Right lung (tissue), 10 donors: ENCODE data around the gene LASP1. TPM values are rescaled to one million over a fixed set of nuclear protein-coding genes. Genes with fewer than 3 reads are reported as not detected.
"Not testable (repeated sequence)": the region's sequence is repeated elsewhere in the genome, so short reads cannot be mapped to it uniquely, and the experiment has no call there.

ENCODE experiments used
- DNase-seq, 2 donors: peaks; one replicate each; pipeline ENCODE4 v3.0.0-alpha.2; 2013
- long read RNA-seq, 8 donors: transcript quantifications; one replicate each; lab custom pipeline, GENCODE V29; 2026
- polyA plus RNA-seq, 5 donors: library from polyadenylated mRNA; unstranded; fragments of 120-200 nt; gene quantifications; one replicate each; pipeline versions ENCODE4 v1.2.1 to v1.2.3, GENCODE V29; 2013; ENCODE audit warnings: inconsistent platforms in 1 of 5, low replicate concordance in 1 of 5; ENCODE audit not compliant: insufficient read length in 5 of 5, insufficient read depth in 1 of 5

The LASP1 gene
- 100 to 1,000 TPM; 132 to 164 (median 144) TPM for polyA plus RNA-seq
- long read RNA-seq, donor 1, full-length matches to known transcripts = 68 of 87 reads
- long read RNA-seq, donor 1, partial matches to known transcripts = 19 of 87 reads
- long read RNA-seq, donor 1, other reads (novel, unspliced or antisense) = 0 of 87 reads
- long read RNA-seq, donor 2, full-length matches to known transcripts = 27 of 37 reads
- long read RNA-seq, donor 2, partial matches to known transcripts = 10 of 37 reads
- long read RNA-seq, donor 2, other reads (novel, unspliced or antisense) = 0 of 37 reads
- long read RNA-seq, donor 3, full-length matches to known transcripts = 35 of 183 reads
- long read RNA-seq, donor 3, partial matches to known transcripts = 148 of 183 reads
- long read RNA-seq, donor 3, other reads (novel, unspliced or antisense) = 0 of 183 reads
- long read RNA-seq, donor 4, full-length matches to known transcripts = 39 of 52 reads
- long read RNA-seq, donor 4, partial matches to known transcripts = 13 of 52 reads
- long read RNA-seq, donor 4, other reads (novel, unspliced or antisense) = 0 of 52 reads
- long read RNA-seq, donor 5, full-length matches to known transcripts = 60 of 117 reads
- long read RNA-seq, donor 5, partial matches to known transcripts = 57 of 117 reads
- long read RNA-seq, donor 5, other reads (novel, unspliced or antisense) = 0 of 117 reads
- long read RNA-seq, donor 6, full-length matches to known transcripts = 68 of 81 reads
- long read RNA-seq, donor 6, partial matches to known transcripts = 13 of 81 reads
- long read RNA-seq, donor 6, other reads (novel, unspliced or antisense) = 0 of 81 reads
- long read RNA-seq, donor 7, full-length matches to known transcripts = 27 of 27 reads
- long read RNA-seq, donor 7, partial matches to known transcripts = 0 of 27 reads
- long read RNA-seq, donor 7, other reads (novel, unspliced or antisense) = 0 of 27 reads
- long read RNA-seq, donor 8, full-length matches to known transcripts = 15 of 25 reads
- long read RNA-seq, donor 8, partial matches to known transcripts = 10 of 25 reads
- long read RNA-seq, donor 8, other reads (novel, unspliced or antisense) = 0 of 25 reads

GRCh38 chr17:38869526-38870258 lies at the start of gene LASP1:
TSS of gene LASP1 (plus strand) at chr17:38870058. CDS start at chr17:38870190, 132 bp downstream.
- DNase-seq = peak; percentile 93 to 94

- peak; percentile 99 for DNase-seq
These were observed 44.7 kb upstream of the LASP1 start, which contains the start of gene CWC25 for GRCh38 chr17:38824899-38825761. TSS of gene CWC25 (minus strand) at chr17:38825321. CDS start at chr17:38825183, 138 bp downstream.

- no peak for DNase-seq
These were observed 44.1 kb upstream of the LASP1 start for GRCh38 chr17:38825762-38826247.

GRCh38 chr17:38844261-38844757 lies 25.5 kb upstream of the LASP1 start:
- no peak for DNase-seq

GRCh38 chr17:38848557-38848891 lies 21.3 kb upstream of the LASP1 start:
- no peak for DNase-seq

GRCh38 chr17:38848939-38849605 lies 20.8 kb upstream of the LASP1 start:
- no peak for DNase-seq

- no peak for DNase-seq
These were observed 19.5 kb upstream of the LASP1 start for GRCh38 chr17:38850374-38850773.

- DNase-seq = no peak
These were observed 18.4 kb upstream of the LASP1 start for GRCh38 chr17:38851434-38851833.

GRCh38 chr17:38852771-38853291 lies 17.0 kb upstream of the LASP1 start:
- no peak for DNase-seq

- DNase-seq = peak; percentile 97 to 98
These were observed 16.3 kb upstream of the LASP1 start, which contains the start of gene RPL23 for GRCh38 chr17:38853292-38854219. TSS of gene RPL23 (minus strand) at chr17:38853721. CDS start at chr17:38853710, 11 bp downstream.

GRCh38 chr17:38855101-38855714 lies 14.7 kb upstream of the LASP1 start:
- DNase-seq = not testable (repeated sequence)

- no peak for DNase-seq
These were observed 12.6 kb upstream of the LASP1 start for GRCh38 chr17:38857271-38857670.

- DNase-seq = no peak
These were observed 8.4 kb upstream of the LASP1 start for GRCh38 chr17:38861399-38861843.

- DNase-seq = no peak
These were observed 5.0 kb upstream of the LASP1 start for GRCh38 chr17:38864636-38865398.

- DNase-seq = peak in 1 of 2 donors; percentile 38
These were observed 2.5 kb upstream of the LASP1 start for GRCh38 chr17:38867179-38867967.
